Colonic mucosa (tissue), 4 donors: ENCODE data around the gene TERB1. TPM values are rescaled to one million over a fixed set of nuclear protein-coding genes. Genes with fewer than 3 reads are reported as not detected.

ENCODE experiments used
- DNase-seq: peaks from one replicate; pipeline ENCODE4 v3.0.0-alpha.2; 2020
- H3K27ac ChIP-seq: fragments of 200-600 bp; one replicate; pipeline ENCODE4 v1.8.0; 2021
- H3K27me3 ChIP-seq: fragments of 200-600 bp; one replicate; pipeline ENCODE4 v1.8.0; 2021
- H3K36me3 ChIP-seq: fragments of 200-600 bp; one replicate; pipeline ENCODE4 v1.8.0; 2021
- H3K4me1 ChIP-seq: fragments of 200-600 bp; one replicate; pipeline ENCODE4 v1.8.0; 2021; ENCODE audit warnings: mild to moderate bottlenecking
- H3K4me3 ChIP-seq: fragments of 200-600 bp; one replicate; pipeline ENCODE4 v1.8.0; 2021
- H3K9ac ChIP-seq, 2 donors: one replicate each; pipeline ENCODE4 v1.7.0; 2013; ENCODE audit warnings: control low read depth in 2 of 2, low read depth in 2 of 2, low read length in 2 of 2
- H3K9me3 ChIP-seq: fragments of 200-600 bp; one replicate; pipeline ENCODE4 v1.8.0; 2021
- CTCF ChIP-seq: fragments of 200-600 bp; IDR thresholded peaks from one replicate; pipeline ENCODE4 v1.8.0; 2022; ENCODE audit warnings: antibody characterized with exemption, mild to moderate bottlenecking
- intact Hi-C: fragments of 100-400 bp; cut with DNase I; formaldehyde crosslinking; loops from one replicate; pipeline ENCODE4 v1.14.1; 2022
- total RNA-seq, 2 donors: library from RNA; stranded (reverse); fragmentation: NEBNext Ultra II Directional in 1 of 2; extraction: Animal tissue kit (Norgen Biotek cat#: 25700) in 1 of 2; gene quantifications; one replicate each; pipeline ENCODE4 v1.2.1, GENCODE V29; 2021
- donor health status: healthy.
- donor health status: DM: no; HTN: no; CAD: no.
- donor health status: DM: no; HTN: no; CAD: no.

Gene TERB1
- total RNA-seq, 2 donors from 2014 or later: 0.22 TPM; not detected in 1

DNA sequence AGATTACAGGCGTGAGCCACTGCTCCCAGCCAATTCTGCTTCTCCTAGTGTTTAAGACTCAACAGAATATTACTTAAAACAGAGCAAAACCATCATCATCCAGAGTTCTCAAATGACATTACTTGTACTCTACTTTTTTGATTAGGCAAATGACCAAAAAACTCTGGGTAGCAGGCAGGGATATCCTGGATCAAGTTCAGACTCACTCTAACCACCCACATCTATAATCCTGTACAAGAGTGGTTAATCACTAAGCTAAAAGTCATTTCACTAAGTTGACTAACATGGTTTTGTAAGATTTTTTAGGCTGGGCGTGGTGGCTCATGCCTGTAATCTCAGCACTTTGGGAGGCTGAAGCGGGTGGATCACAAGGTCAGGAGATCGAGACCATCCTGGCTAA, 22.6 kb upstream of the TERB1 start:
- no peak for TF ChIP-seq CTCF
- Histone ChIP-seq H3K27ac (no peak overlapping the region), H3K4me1 (no peaks in the 10 kb centered on the region), H3K9me3 (no peaks in the 10 kb centered on the region), H3K27me3 (no peaks in the 10 kb centered on the region), H3K36me3 (peaks cover 6% of the 10 kb centered on the region), H3K4me3 (no peak overlapping the region), H3K9ac (no peak overlapping the region)
- intact Hi-C loops: no loop called here
- no peak for DNase-seq

DNA sequence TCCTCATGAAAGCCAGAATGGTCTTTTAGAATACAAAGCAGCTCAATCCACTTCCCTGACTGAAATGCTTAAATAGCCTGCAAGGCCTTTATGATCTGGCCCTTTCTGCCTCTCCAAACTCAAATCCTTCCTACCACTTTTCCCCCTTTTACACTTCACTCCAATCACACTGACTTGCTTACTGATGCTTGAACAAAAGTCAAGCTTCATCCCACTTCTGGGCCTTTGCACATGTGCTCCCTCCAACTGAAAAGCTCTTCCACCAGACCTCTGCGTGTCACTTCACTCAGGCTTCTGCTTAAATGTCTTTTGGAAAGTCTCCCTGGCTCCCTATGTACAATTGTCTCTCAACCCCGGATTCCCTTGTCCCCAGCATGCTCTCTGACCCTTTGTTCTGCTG, 13.3 kb upstream of the TERB1 start:
- no peaks in the 10 kb centered on the region for H3K36me3 ChIP-seq
- intact Hi-C loops: no loop called here
- no peaks in the 10 kb centered on the region for H3K27me3 ChIP-seq
- no peak for DNase-seq
- H3K4me1 ChIP-seq: no peaks in the 10 kb centered on the region
- no peak overlapping the region for H3K9ac ChIP-seq
- TF ChIP-seq CTCF: no peak
- H3K27ac ChIP-seq: no peak overlapping the region
- no peaks in the 10 kb centered on the region for H3K9me3 ChIP-seq
- no peak overlapping the region for H3K4me3 ChIP-seq

GRCh38 chr16:66811043-66811442, 9.7 kb upstream of the TERB1 start:
- intact Hi-C loops: no loop called here
- Histone ChIP-seq H3K27me3 (no peaks in the 10 kb centered on the region), H3K9me3 (no peaks in the 10 kb centered on the region), H3K4me1 (no peaks in the 10 kb centered on the region), H3K36me3 (peaks cover 6% of the 10 kb centered on the region), H3K4me3 (no peak overlapping the region), H3K27ac (no peak overlapping the region), H3K9ac (no peak overlapping the region)
- no peak for TF ChIP-seq CTCF
- DNase-seq: no peak

DNA sequence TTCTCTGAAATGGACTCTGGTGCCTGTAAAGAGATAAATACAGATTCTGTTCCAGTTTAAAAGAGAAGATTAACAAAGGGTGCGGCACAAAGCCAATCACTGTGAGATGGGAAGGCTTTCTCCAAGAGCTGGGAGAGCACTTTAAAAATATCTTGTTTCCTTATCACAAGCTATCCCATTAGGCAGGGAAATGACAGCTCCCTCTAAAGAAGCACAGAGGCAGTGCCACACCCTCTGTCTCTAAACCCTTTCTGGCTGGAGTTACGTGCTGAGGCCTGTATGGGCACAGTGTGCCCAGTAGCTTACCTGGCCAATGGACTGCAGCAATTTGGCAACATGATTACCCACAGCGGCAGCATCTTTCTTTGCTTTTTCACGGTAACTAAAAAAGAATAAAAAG, 9.0 kb upstream of the TERB1 start:
- no peaks in the 10 kb centered on the region for H3K9me3 ChIP-seq
- DNase-seq: no peak
- no peak overlapping the region for H3K27ac ChIP-seq
- TF ChIP-seq CTCF: no peak
- H3K4me3 ChIP-seq: no peak overlapping the region
- peaks cover 6% of the 10 kb centered on the region for H3K36me3 ChIP-seq
- no peaks in the 10 kb centered on the region for H3K4me1 ChIP-seq
- H3K27me3 ChIP-seq: no peaks in the 10 kb centered on the region
- no peak overlapping the region for H3K9ac ChIP-seq
- intact Hi-C loops: no loop called here

DNA sequence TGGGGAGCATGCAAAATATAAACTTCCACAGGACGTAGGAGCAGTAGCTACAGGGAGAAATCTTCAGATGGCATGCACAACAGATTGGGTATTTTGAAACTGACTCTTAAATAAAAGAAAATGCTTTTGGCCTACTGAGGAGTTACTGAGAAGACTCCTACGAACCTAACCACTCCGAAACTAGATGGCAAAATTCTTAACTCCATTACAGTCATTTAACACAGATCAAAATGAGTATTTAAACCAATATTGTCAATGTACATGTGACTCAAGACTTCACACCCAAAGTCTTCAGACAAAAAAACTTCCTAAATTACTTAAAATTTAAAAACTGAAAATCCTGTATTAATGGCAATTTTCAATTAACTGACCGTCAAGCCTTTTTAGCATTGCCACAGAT, 8.4 kb upstream of the TERB1 start:
- DNase-seq: no peak
- peaks cover 6% of the 10 kb centered on the region for H3K36me3 ChIP-seq
- intact Hi-C loops: no loop called here

More for the DNA sequence above, 8.4 kb upstream of the TERB1 start:
- no peaks in the 10 kb centered on the region for H3K27me3 ChIP-seq
- H3K4me3 ChIP-seq: no peak overlapping the region
- H3K9me3 ChIP-seq: no peaks in the 10 kb centered on the region
- no peak overlapping the region for H3K27ac ChIP-seq
- no peak overlapping the region for H3K9ac ChIP-seq
- no peak for TF ChIP-seq CTCF
- H3K4me1 ChIP-seq: no peaks in the 10 kb centered on the region
